Measurements from ENCODE around the gene BCHE.

BCHE gene

DNA sequence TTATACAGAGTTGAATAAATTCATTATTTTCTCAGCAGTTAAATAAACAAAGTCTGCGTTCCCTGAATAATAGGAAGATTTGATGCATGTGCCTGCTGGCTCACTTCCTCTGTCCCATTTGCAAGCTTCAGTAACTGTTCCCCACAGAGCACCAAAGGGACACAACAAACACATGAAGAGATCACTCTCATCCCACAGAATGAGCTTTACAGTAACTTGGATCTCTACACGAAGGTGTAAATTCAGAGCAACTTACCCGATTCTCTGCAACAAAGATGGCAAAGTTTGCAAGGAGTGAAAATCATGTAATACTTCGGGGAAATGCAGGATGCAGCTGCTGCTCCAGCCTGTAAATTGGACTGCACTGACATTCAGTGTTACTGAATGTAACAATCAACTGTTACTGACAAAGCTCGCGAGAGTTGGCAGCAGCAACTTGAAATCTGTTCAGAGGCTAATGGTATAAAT, at the start of gene BCHE:
Gene BCHE, minus strand, starts transcription at position 366 of the 468 bp plus-strand sequence. CDS start 6,390 bp downstream, outside the sequence.
- TF ChIP-seq, protein P1, sequence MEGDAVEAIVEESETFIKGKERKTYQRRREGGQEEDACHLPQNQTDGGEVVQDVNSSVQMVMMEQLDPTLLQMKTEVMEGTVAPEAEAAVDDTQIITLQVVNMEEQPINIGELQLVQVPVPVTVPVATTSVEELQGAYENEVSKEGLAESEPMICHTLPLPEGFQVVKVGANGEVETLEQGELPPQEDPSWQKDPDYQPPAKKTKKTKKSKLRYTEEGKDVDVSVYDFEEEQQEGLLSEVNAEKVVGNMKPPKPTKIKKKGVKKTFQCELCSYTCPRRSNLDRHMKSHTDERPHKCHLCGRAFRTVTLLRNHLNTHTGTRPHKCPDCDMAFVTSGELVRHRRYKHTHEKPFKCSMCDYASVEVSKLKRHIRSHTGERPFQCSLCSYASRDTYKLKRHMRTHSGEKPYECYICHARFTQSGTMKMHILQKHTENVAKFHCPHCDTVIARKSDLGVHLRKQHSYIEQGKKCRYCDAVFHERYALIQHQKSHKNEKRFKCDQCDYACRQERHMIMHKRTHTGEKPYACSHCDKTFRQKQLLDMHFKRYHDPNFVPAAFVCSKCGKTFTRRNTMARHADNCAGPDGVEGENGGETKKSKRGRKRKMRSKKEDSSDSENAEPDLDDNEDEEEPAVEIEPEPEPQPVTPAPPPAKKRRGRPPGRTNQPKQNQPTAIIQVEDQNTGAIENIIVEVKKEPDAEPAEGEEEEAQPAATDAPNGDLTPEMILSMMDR (IDR thresholded peaks at IDR 0.05; ENCODE audit: borderline replicate concordance, insufficient read depth, low read depth, low read length): no peak
- no peak within 1 kb of the TSS for H3K4me3 ChIP-seq (ENCODE audit: low read depth, low read length)

DNA sequence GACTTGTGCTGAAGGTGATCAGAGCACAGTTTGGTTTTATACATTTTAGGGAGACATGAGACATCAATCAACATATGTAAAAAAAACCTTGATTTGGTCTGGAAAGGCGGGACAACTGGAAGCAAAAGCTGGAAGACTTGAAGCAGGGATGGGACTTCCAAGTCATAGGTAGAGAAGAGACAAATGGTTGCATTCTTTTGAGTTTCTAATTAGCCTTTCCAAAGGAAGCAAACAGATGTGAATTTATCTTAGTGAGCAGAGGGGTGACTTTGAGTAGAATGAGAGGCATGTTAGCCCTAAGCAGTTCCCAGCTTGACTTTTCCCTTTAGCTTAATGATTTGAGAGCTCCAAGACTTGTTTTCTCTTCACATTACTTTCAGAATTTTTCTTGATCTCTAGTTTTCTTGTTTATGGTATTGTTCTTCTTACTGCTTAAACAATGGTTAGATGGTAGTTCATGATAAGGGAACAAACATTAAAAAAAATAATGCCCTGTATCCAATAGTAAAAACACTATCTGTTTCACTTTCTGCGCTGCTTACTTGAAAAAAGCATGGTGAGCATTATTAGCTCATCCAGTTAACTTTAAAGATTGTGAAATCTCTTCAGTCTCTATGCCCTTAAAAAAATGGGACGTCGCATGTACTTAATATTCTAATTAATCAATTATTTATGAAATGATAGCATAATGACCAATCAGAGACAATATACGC, 48.5 kb upstream of the BCHE start:
- no peak overlapping the region for H3K4me3 ChIP-seq (ENCODE audit: low read depth, low read length)
- TF ChIP-seq, protein P1 (IDR thresholded peaks at IDR 0.05; ENCODE audit: borderline replicate concordance, insufficient read depth, low read depth, low read length): no peak

DNA sequence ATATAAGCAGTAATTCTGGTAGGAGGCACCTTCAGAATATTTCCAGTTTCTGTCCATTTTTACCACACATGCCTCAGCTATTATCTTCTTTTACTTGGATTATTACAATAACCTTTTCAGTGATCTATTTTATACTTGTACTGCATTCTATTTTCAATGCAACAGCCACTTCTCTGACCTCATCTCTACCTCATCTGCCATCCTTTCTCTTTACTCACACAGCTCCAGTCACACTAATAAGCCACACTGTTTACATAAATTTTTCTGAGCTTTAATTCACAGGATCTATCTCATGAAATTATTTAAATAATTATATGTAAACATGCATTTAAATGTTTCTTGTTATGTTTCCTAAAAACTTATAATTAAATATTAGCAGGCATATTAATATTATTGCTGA, 47.3 kb upstream of the BCHE start:
- TF ChIP-seq, protein P1 (IDR thresholded peaks at IDR 0.05; ENCODE audit: borderline replicate concordance, insufficient read depth, low read depth, low read length): no peak
- H3K4me3 ChIP-seq (ENCODE audit: low read depth, low read length): no peak overlapping the region

DNA sequence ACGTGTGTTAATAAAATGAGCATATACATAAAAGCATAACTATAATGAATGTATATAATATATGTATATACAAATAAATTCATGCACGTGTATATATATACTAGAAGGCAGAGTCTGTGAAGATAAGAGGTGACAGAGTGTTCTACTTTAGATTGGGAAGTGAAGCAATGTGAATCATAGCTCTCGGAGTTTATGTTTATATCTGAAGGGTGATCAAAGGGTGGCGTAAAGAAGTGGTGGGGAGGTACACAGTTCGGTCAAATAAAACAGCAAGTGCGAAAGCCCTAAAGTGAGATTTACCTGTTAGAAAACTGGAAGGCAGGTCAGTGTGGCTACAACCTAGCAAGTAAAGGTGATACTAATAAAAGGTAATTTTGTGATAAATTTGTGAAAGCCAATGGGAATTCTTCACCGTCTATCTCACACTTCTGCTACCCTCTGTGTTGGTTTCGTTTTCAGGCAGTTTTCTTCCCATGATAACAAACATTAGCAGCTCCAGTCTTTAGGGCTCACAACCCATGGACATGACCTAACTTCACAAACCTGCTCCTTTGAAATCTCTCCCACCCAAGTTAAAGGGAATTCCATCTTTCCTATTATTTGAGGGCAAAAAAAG, 46.7 kb upstream of the BCHE start:
- TF ChIP-seq, protein P1 (IDR thresholded peaks at IDR 0.05; ENCODE audit: borderline replicate concordance, insufficient read depth, low read depth, low read length): no peak
- H3K4me3 ChIP-seq (ENCODE audit: low read depth, low read length): no peak overlapping the region

DNA sequence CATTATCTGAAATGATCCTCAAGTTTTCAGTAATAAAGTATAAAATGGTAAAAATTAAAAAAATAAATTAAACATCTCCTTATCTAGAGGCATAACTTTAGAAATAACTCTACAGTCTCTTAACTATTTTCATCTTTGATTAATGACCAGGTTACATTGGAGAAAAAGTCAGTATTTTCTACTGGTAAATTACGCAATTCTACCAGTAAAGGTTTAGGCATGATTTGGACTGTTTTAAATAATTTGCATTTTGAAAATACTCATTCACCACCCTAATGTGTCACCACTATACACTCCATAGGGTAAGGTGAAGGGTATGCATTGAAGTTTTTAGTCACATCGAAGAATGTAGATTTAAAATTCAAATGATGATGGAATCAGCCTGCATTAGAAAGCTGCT, 45.9 kb upstream of the BCHE start:
- TF ChIP-seq, protein P1 (IDR thresholded peaks at IDR 0.05; ENCODE audit: borderline replicate concordance, insufficient read depth, low read depth, low read length): no peak
- H3K4me3 ChIP-seq (ENCODE audit: low read depth, low read length): no peak overlapping the region

DNA sequence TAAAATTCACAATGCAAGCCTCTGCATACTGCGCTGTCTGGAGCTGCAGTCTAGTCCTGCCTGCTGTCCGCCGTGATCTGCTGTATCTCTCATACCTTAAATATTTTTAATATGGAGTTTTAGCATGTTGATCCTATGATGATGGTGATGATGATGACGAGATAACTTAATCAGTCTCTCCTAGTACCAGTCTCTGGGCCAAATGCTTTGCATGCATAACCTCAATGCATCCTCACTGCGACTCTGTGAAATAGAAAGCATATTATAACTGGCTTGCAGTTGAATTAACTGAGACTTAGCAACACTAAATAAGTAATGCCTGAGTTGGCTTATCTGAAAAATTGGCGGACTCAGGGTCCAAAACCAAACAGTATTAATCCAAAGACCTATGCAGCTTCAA, 38.4 kb upstream of the BCHE start:
- TF ChIP-seq, protein P1 (IDR thresholded peaks at IDR 0.05; ENCODE audit: borderline replicate concordance, insufficient read depth, low read depth, low read length): no peak
- no peak overlapping the region for H3K4me3 ChIP-seq (ENCODE audit: low read depth, low read length)
